Fibroblast of lung (primary cell): Measurements from ENCODE around the gene SCRG1. TPM values are rescaled to one million over a fixed set of nuclear protein-coding genes. Genes with fewer than 3 reads are reported as not detected.

ENCODE experiments used
- DNase-seq, 2 donors: peaks; one replicate each; pipeline versions ENCODE4 v3.0.0 to v3.0.0-alpha.2; 2010; ENCODE audit warnings: low read depth in 2 of 2
- H2AFZ ChIP-seq: 2 replicates; pipeline ENCODE4 v1.5.1; 2012; ENCODE audit warnings: low read length, control low read depth, inconsistent platforms
- H3K27ac ChIP-seq: 2 replicates; pipeline ENCODE4 v1.5.1; 2011; ENCODE audit warnings: low read length, control low read depth; ENCODE audit not compliant: insufficient read depth
- H3K27me3 ChIP-seq: 2 replicates; pipeline ENCODE4 v1.5.1; 2011; ENCODE audit warnings: mild to moderate bottlenecking, low read length; ENCODE audit not compliant: control insufficient read depth, insufficient read depth
- H3K36me3 ChIP-seq: 2 replicates; pipeline ENCODE4 v1.5.1; 2011; ENCODE audit warnings: low read length; ENCODE audit not compliant: control insufficient read depth, insufficient read depth
- H3K4me1 ChIP-seq: 2 replicates; pipeline ENCODE4 v1.5.1; 2011; ENCODE audit warnings: low read length; ENCODE audit not compliant: control insufficient read depth, insufficient read depth; ENCODE audit errors: extremely low read depth
- H3K4me2 ChIP-seq: 2 replicates; pipeline ENCODE4 v1.5.1; 2011; ENCODE audit warnings: low read length, control low read depth; ENCODE audit not compliant: insufficient read depth; ENCODE audit errors: extremely low read depth
- H3K4me3 ChIP-seq, 4 experiments: fragments of 200-600 bp in 1 of 4; sonication (generic) in 1 of 4; replicated peaks in 1 of 4; 2 replicates each; pipeline ENCODE4 v1.5.1; 2011 to 2016; ENCODE audit warnings: low read length in 4 of 4, low read depth in 3 of 4, mild to moderate bottlenecking in 3 of 4, control low read depth in 2 of 4, inconsistent platforms in 1 of 4, mixed read lengths in 1 of 4; ENCODE audit not compliant: insufficient read depth in 1 of 4; ENCODE audit errors: control extremely low read depth in 1 of 4
- H3K79me2 ChIP-seq: 2 replicates; pipeline ENCODE4 v1.5.1; 2012; ENCODE audit warnings: mild to moderate bottlenecking, low read length, inconsistent platforms; ENCODE audit not compliant: control insufficient read depth, insufficient read depth
- H3K9ac ChIP-seq: 2 replicates; pipeline ENCODE4 v1.5.1; 2011; ENCODE audit warnings: mild to moderate bottlenecking, low read length, control low read depth; ENCODE audit not compliant: insufficient read depth
- H3K9me3 ChIP-seq: 2 replicates; pipeline ENCODE4 v1.5.1; 2012; ENCODE audit warnings: low read depth, low read length; ENCODE audit not compliant: control insufficient read depth, insufficient read depth
- H4K20me1 ChIP-seq: 2 replicates; pipeline ENCODE4 v1.5.1; 2011; ENCODE audit warnings: low read length; ENCODE audit not compliant: control insufficient read depth, insufficient read depth; ENCODE audit errors: extremely low read depth
- CTCF ChIP-seq, 2 donors: IDR thresholded peaks in 1 of 2; conservative IDR thresholded peaks in 1 of 2; 1 replicate in 1 of 2; 2 replicates in 1 of 2; pipeline ENCODE4 v1.5.1; 2011 to 2012; ENCODE audit warnings: low read length in 2 of 2, control low read depth in 1 of 2, inconsistent platforms in 1 of 2, low read depth in 1 of 2, mild to moderate bottlenecking in 1 of 2
- EZH2 ChIP-seq: IDR thresholded peaks from 2 replicates; pipeline ENCODE4 v1.5.1; 2012; ENCODE audit warnings: low read length, control low read depth, mild to moderate bottlenecking; ENCODE audit errors: missing control alignments
- polyA plus RNA-seq, 2 donors: library from polyadenylated mRNA; depleted of rRNA in 1 of 2; stranded (reverse) in 1 of 2; unstranded in 1 of 2; fragments of >200 nt; gene quantifications; 2 replicates each; pipeline ENCODE4 v1.2.1, GENCODE V29; 2011 to 2012; ENCODE audit warnings: missing spikeins in 1 of 2
- total RNA-seq: library from RNA; depleted of rRNA; stranded (reverse); fragments of >200 nt; gene quantifications from 2 replicates; pipeline ENCODE4 v1.2.1, GENCODE V29; 2014

SCRG1 gene
- total and polyA plus RNA-seq, 2 donors (not counting 1 experiment from before 2014, with no cell fraction given) = 0.17 to 0.39 TPM

- Histone ChIP-seq H3K27ac (peak overlapping the region; percentile 68), H3K36me3 (no peaks in the 10 kb centered on the region), H3K4me3 (no peak overlapping the region), H2AFZ (no peak overlapping the region), H3K79me2 (no peaks in the 10 kb centered on the region), H3K9ac (no peak overlapping the region), H3K4me2 (peak overlapping the region; percentile 69), H4K20me1 (no peaks in the 10 kb centered on the region), H3K4me1 (peaks cover 12% of the 10 kb centered on the region), H3K27me3 (no peaks in the 10 kb centered on the region), H3K9me3 (no peaks in the 10 kb centered on the region)
- TF ChIP-seq CTCF (conservative IDR thresholded peaks at IDR 0.05 in 1 of 2, IDR thresholded peaks at IDR 0.05 in 1 of 2; ENCODE audit: low read depth in 1 of 2, low read length in 2 of 2) (no peak), EZH2 (no peak)
- DNase-seq = peak; percentile 67 to 91
Observed at GRCh38 chr4:173424899-173425805, 26.2 kb upstream of the SCRG1 start.

- DNase-seq = peak in 1 of 2 donors; percentile 82
- Histone ChIP-seq H3K79me2 (no peaks in the 10 kb centered on the region), H3K9ac (no peak overlapping the region), H4K20me1 (no peaks in the 10 kb centered on the region), H2AFZ (no peak overlapping the region), H3K4me2 (no peak overlapping the region), H3K4me1 (peaks cover 12% of the 10 kb centered on the region), H3K36me3 (no peaks in the 10 kb centered on the region), H3K9me3 (no peaks in the 10 kb centered on the region), H3K4me3 (no peak overlapping the region), H3K27ac (no peak overlapping the region), H3K27me3 (no peaks in the 10 kb centered on the region)
- TF ChIP-seq EZH2 = no peak
- no peak for TF ChIP-seq CTCF (conservative IDR thresholded peaks at IDR 0.05 in 1 of 2, IDR thresholded peaks at IDR 0.05 in 1 of 2; ENCODE audit: low read depth in 1 of 2, low read length in 2 of 2)
Observed at GRCh38 chr4:173420801-173421200, 21.9 kb upstream of the SCRG1 start.

- no peak overlapping the region for H3K4me2 ChIP-seq
- H2AFZ ChIP-seq = no peak overlapping the region
- no peaks in the 10 kb centered on the region for H3K9me3 ChIP-seq
- peak; percentile 18 to 41 for TF ChIP-seq CTCF (conservative IDR thresholded peaks at IDR 0.05 in 1 of 2, IDR thresholded peaks at IDR 0.05 in 1 of 2; ENCODE audit: low read depth in 1 of 2, low read length in 2 of 2)
- no peak for TF ChIP-seq EZH2
- H3K27me3 ChIP-seq = no peaks in the 10 kb centered on the region
- no peaks in the 10 kb centered on the region for H3K36me3 ChIP-seq
- H3K9ac ChIP-seq = no peak overlapping the region
- H3K27ac ChIP-seq = no peak overlapping the region
- H3K4me1 ChIP-seq = peaks cover 8% of the 10 kb centered on the region
- H3K79me2 ChIP-seq = no peaks in the 10 kb centered on the region
- peak; percentile 23 to 61 for DNase-seq
- H4K20me1 ChIP-seq = no peaks in the 10 kb centered on the region
- H3K4me3 ChIP-seq = no peak overlapping the region
Observed at GRCh38 chr4:173420324-173420752, 21.4 kb upstream of the SCRG1 start.
